ENCODE data around the gene CXorf58.
"Not testable (repeated sequence)": the region's sequence is repeated elsewhere in the genome, so short reads cannot be mapped to it uniquely, and the experiment has no call there.

Gene CXorf58

GRCh38 chrX:23907498-23908218 lies at the start of gene CXorf58, which contains the start of gene APOO:
Gene CXorf58, plus strand, starts transcription at chrX:23908006. Its CDS starts 2,297 bp downstream, at chrX:23910303.
Gene APOO, minus strand, starts transcription at chrX:23907938. Its CDS starts 236 bp downstream, at chrX:23907702.
- peak; percentile 67 for TF ChIP-seq CTCF (conservative IDR thresholded peaks at IDR 0.05; ENCODE audit: low read depth, low read length)
- H3K4me3 ChIP-seq (ENCODE audit: low read length), result peak within 1 kb of the TSS; percentile 72

GRCh38 chrX:23859238-23859637 lies 48.6 kb upstream of the CXorf58 start:
- H3K4me3 ChIP-seq (ENCODE audit: low read length); DNase-seq (ENCODE audit: low read depth): not testable (repeated sequence)

More at GRCh38 chrX:23907498-23908218, at the start of gene CXorf58, which contains the start of gene APOO:
- no peak for DNase-seq (ENCODE audit: low read depth)

GRCh38 chrX:23861215-23861896 lies 46.5 kb upstream of the CXorf58 start:
- TF ChIP-seq CTCF (conservative IDR thresholded peaks at IDR 0.05; ENCODE audit: low read depth, low read length), result no peak
- H3K4me3 ChIP-seq (ENCODE audit: low read length), result no peak overlapping the region
- no peak for DNase-seq (ENCODE audit: low read depth)

- DNase-seq (ENCODE audit: low read depth); H3K4me3 ChIP-seq (ENCODE audit: low read length): not testable (repeated sequence)
Observed at GRCh38 chrX:23861952-23862351, 45.9 kb upstream of the CXorf58 start.

GRCh38 chrX:23864742-23865326 lies 43.0 kb upstream of the CXorf58 start:
- H3K4me3 ChIP-seq (ENCODE audit: low read length), result no peak overlapping the region
- no peak for TF ChIP-seq CTCF (conservative IDR thresholded peaks at IDR 0.05; ENCODE audit: low read depth, low read length)
- DNase-seq (ENCODE audit: low read depth), result no peak

- DNase-seq (ENCODE audit: low read depth), result no peak
- no peak for TF ChIP-seq CTCF (conservative IDR thresholded peaks at IDR 0.05; ENCODE audit: low read depth, low read length)
- H3K4me3 ChIP-seq (ENCODE audit: low read length), result no peak overlapping the region
Observed at GRCh38 chrX:23870041-23870440, 37.8 kb upstream of the CXorf58 start.

GRCh38 chrX:23871905-23872546 lies 35.8 kb upstream of the CXorf58 start:
- no peak for TF ChIP-seq CTCF (conservative IDR thresholded peaks at IDR 0.05; ENCODE audit: low read depth, low read length)
- no peak for DNase-seq (ENCODE audit: low read depth)
- no peak overlapping the region for H3K4me3 ChIP-seq (ENCODE audit: low read length)

All from retinal pigment epithelial cell (primary cell).